K562 (cell line): ENCODE measurements around the gene SEPHS2. TPM values are rescaled to one million over a fixed set of nuclear protein-coding genes. Genes with fewer than 3 reads are reported as not detected.

ENCODE experiments used
- CBFA2T3 ChIP-seq: fragments of 450-650 bp; IDR thresholded peaks from 2 replicates; pipeline ENCODE4 v1.6.1; 2017
- HDAC1 ChIP-seq, 2 experiments: fragments of 450-650 bp; IDR thresholded peaks; 2 replicates each; pipeline ENCODE4 v1.6.1; 2016 to 2017; ENCODE audit warnings: inconsistent platforms in 1 of 2, mild to moderate bottlenecking in 1 of 2, moderate library complexity in 1 of 2
- HDAC8 ChIP-seq: fragments of 450-650 bp; IDR thresholded peaks from 2 replicates; pipeline ENCODE4 v1.6.1; 2016; ENCODE audit warnings: mild to moderate bottlenecking, missing genetic modification characterization, moderate library complexity, missing compliant biosample characterization
- HDGF ChIP-seq: fragments of 450-650 bp; IDR thresholded peaks from 2 replicates; pipeline ENCODE4 v1.6.1; 2016
- IRF2 ChIP-seq: sonication (generic); formaldehyde crosslinking; IDR thresholded peaks from 2 replicates; pipeline ENCODE4 v1.8.1; 2022; ENCODE audit warnings: mild to moderate bottlenecking, missing genetic modification reagents
- KLF1 ChIP-seq: fragments of 450-650 bp; IDR thresholded peaks from 2 replicates; pipeline ENCODE4 v1.6.1; 2016; ENCODE audit warnings: missing genetic modification characterization, missing compliant biosample characterization
- MIER1 ChIP-seq: fragments of 450-650 bp; IDR thresholded peaks from 2 replicates; pipeline ENCODE4 v1.6.1; 2016; ENCODE audit warnings: antibody characterized with exemption, mild to moderate bottlenecking, low read depth
- MYBL2 ChIP-seq, 2 experiments: fragments of 450-650 bp in 1 of 2; sonication (generic) in 1 of 2; formaldehyde crosslinking in 1 of 2; IDR thresholded peaks; 2 replicates each; pipeline versions ENCODE4 v1.6.1 to v1.8.1; 2017 to 2022; ENCODE audit warnings: borderline replicate concordance in 1 of 2, inconsistent platforms in 1 of 2, low read depth in 1 of 2, mild to moderate bottlenecking in 1 of 2, missing genetic modification reagents in 1 of 2, moderate library complexity in 1 of 2
- NEUROD1 ChIP-seq: fragments of 150-350 bp; IDR thresholded peaks from 2 replicates; pipeline ENCODE4 v1.6.1; 2014; ENCODE audit warnings: borderline replicate concordance, low read length, low read depth; ENCODE audit not compliant: partially characterized antibody
- SRF ChIP-seq, 2 experiments: fragments of 250-450, 450-650 bp in 1 of 2; sonication (Bioruptor Pico) in 1 of 2; sonication (generic) in 1 of 2; formaldehyde crosslinking; IDR thresholded peaks; 2 replicates each; pipeline versions ENCODE4 v1.5.0 to v1.5.1; 2020 to 2022; ENCODE audit warnings: mild to moderate bottlenecking in 1 of 2, missing genetic modification reagents in 1 of 2
- SUPT5H ChIP-seq: fragments of 450-650 bp; IDR thresholded peaks from 2 replicates; pipeline ENCODE4 v1.6.1; 2016
- ZNF175 ChIP-seq: fragments of 200-800 bp; sonication (Bioruptor generic); IDR thresholded peaks from 2 replicates; pipeline ENCODE4 v1.6.1; 2016; ENCODE audit warnings: low read depth, mild to moderate bottlenecking, missing genetic modification characterization, missing compliant biosample characterization
- ZNF589 ChIP-seq: fragments of 200-800 bp; sonication (Bioruptor generic); IDR thresholded peaks from 2 replicates; pipeline ENCODE4 v1.6.1; 2016; ENCODE audit warnings: low read depth, missing genetic modification characterization, missing compliant biosample characterization
- ZNF76 ChIP-seq: fragments of 250-450 bp; sonication (Bioruptor Pico); IDR thresholded peaks from 2 replicates; pipeline ENCODE4 v1.4.0; 2020; ENCODE audit warnings: mild to moderate bottlenecking, moderate library complexity, borderline replicate concordance
- ZNF764 ChIP-seq: fragments of 250-450 bp; sonication (Bioruptor Pico); IDR thresholded peaks from 2 replicates; pipeline ENCODE4 v1.4.0; 2020; ENCODE audit warnings: low read depth, mild to moderate bottlenecking, moderate library complexity
- polyA plus RNA-seq, 8 experiments: library from polyadenylated mRNA; depleted of rRNA in 4 of 8; stranded (reverse) in 5 of 8; unstranded in 3 of 8; fragments of >200 nt; fragmentation: Nextera tagmentation in 2 of 8; fragmentation: Illumina TruSeq in 1 of 8; extraction: Ambion mirVana in 2 of 8; extraction: Trizol in 1 of 8; gene quantifications; 2 replicates each; pipeline versions ENCODE4 v1.2.1 to v1.2.3, GENCODE V29; 2011 to 2014; ENCODE audit warnings: inconsistent platforms in 1 of 8, missing spikeins in 1 of 8
- total RNA-seq, 7 experiments: library from RNA; depleted of rRNA in 6 of 7; stranded (reverse); fragments of >200 nt in 6 of 7; fragmentation: Illumina TruSeq in 2 of 7; extraction: Trizol in 2 of 7; gene quantifications; 2 replicates each; pipeline versions ENCODE4 v1.2.1 to v1.2.3, GENCODE V29; 2011 to 2021; ENCODE audit warnings: low replicate concordance in 1 of 7
- TF ChIP-seq, protein P1 (sequence below): IDR thresholded peaks from 2 replicates; pipeline ENCODE4 v1.6.1; 2014; ENCODE audit warnings: antibody characterized with exemption
- TF ChIP-seq, protein P2 (sequence below), 2 experiments: fragments of 150-350 bp in 1 of 2; IDR thresholded peaks; 2 replicates each; pipeline ENCODE4 v1.6.1; 2012 to 2016; ENCODE audit warnings: low read depth in 2 of 2, low read length in 2 of 2, mild to moderate bottlenecking in 1 of 2, moderate library complexity in 1 of 2
- TF ChIP-seq, protein P3 (sequence below): sonication (generic); formaldehyde crosslinking; IDR thresholded peaks from 2 replicates; pipeline ENCODE4 v1.8.0; 2022; ENCODE audit warnings: mild to moderate bottlenecking, missing genetic modification reagents
- TF ChIP-seq, protein P4 (sequence below): fragments of 250-450 bp; sonication (Bioruptor Pico); IDR thresholded peaks from 2 replicates; pipeline ENCODE4 v1.8.0; 2022; ENCODE audit warnings: inconsistent platforms
- TF ChIP-seq, protein P5 (sequence below): fragments of 250-450 bp; sonication (Bioruptor Pico); IDR thresholded peaks from 2 replicates; pipeline ENCODE4 v1.8.0; 2022; ENCODE audit warnings: inconsistent platforms, mild to moderate bottlenecking, moderate library complexity, borderline replicate concordance

SEPHS2 gene
- total and polyA plus RNA-seq, 9 of the 15 experiments (the other 6 are each of a cell fraction or from before 2014, with no cell fraction given): 20.9 to 90.6 (median 43.4) TPM

DNA sequence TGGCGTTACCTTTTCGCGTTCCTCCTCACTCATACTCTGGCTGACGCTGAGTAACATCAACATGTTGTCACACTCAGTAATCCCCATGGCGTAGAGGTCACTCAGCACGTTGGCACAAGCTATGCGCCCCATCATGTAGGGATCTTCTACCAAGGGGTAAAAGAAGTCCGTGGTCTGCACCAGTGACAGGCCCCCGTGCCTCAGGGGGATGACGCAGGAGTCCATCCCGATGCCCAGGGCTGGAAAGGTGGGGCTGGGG is 596 bp downstream of the SEPHS2 start (continued):
- TF ChIP-seq ZNF76 (no peak), KLF1 (no peak), SUPT5H (no peak), IRF2 (CRISPR knock-in tag) (no peak), CBFA2T3 (no peak), ZNF764 (CRISPR knock-in tag) (no peak), HDAC1 (IDR thresholded peaks at IDR 0.05) (no peak; a peak in 1 of 4 replicates), HDAC8 (tag) (no peak), MIER1 (no peak), HDGF (peak; percentile 81; the same call in 1 of the 2 replicates), ZNF589 (CRISPR knock-in tag) (no peak), ZNF175 (CRISPR knock-in tag) (no peak), MYBL2 (IDR thresholded peaks at IDR 0.05; ENCODE audit: low read depth) (no peak), MYBL2 (CRISPR knock-in tag; IDR thresholded peaks at IDR 0.05; ENCODE audit: borderline replicate concordance) (no peak), NEUROD1 (no peak), SRF (CRISPR knock-in tag; IDR thresholded peaks at IDR 0.05) (no peak)
- TF ChIP-seq, protein P1, sequence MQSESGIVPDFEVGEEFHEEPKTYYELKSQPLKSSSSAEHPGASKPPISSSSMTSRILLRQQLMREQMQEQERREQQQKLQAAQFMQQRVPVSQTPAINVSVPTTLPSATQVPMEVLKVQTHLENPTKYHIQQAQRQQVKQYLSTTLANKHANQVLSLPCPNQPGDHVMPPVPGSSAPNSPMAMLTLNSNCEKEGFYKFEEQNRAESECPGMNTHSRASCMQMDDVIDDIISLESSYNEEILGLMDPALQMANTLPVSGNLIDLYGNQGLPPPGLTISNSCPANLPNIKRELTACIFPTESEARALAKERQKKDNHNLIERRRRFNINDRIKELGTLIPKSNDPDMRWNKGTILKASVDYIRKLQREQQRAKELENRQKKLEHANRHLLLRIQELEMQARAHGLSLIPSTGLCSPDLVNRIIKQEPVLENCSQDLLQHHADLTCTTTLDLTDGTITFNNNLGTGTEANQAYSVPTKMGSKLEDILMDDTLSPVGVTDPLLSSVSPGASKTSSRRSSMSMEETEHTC: no peak
- TF ChIP-seq, protein P2, sequence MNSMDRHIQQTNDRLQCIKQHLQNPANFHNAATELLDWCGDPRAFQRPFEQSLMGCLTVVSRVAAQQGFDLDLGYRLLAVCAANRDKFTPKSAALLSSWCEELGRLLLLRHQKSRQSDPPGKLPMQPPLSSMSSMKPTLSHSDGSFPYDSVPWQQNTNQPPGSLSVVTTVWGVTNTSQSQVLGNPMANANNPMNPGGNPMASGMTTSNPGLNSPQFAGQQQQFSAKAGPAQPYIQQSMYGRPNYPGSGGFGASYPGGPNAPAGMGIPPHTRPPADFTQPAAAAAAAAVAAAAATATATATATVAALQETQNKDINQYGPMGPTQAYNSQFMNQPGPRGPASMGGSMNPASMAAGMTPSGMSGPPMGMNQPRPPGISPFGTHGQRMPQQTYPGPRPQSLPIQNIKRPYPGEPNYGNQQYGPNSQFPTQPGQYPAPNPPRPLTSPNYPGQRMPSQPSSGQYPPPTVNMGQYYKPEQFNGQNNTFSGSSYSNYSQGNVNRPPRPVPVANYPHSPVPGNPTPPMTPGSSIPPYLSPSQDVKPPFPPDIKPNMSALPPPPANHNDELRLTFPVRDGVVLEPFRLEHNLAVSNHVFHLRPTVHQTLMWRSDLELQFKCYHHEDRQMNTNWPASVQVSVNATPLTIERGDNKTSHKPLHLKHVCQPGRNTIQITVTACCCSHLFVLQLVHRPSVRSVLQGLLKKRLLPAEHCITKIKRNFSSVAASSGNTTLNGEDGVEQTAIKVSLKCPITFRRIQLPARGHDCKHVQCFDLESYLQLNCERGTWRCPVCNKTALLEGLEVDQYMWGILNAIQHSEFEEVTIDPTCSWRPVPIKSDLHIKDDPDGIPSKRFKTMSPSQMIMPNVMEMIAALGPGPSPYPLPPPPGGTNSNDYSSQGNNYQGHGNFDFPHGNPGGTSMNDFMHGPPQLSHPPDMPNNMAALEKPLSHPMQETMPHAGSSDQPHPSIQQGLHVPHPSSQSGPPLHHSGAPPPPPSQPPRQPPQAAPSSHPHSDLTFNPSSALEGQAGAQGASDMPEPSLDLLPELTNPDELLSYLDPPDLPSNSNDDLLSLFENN (IDR thresholded peaks at IDR 0.05; ENCODE audit: low read depth in 2 of 2, low read length in 2 of 2): no peak
- TF ChIP-seq, protein P3, sequence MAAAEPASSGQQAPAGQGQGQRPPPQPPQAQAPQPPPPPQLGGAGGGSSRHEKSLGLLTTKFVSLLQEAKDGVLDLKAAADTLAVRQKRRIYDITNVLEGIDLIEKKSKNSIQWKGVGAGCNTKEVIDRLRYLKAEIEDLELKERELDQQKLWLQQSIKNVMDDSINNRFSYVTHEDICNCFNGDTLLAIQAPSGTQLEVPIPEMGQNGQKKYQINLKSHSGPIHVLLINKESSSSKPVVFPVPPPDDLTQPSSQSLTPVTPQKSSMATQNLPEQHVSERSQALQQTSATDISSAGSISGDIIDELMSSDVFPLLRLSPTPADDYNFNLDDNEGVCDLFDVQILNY (CRISPR knock-in tag): no peak
- TF ChIP-seq, protein P4, sequence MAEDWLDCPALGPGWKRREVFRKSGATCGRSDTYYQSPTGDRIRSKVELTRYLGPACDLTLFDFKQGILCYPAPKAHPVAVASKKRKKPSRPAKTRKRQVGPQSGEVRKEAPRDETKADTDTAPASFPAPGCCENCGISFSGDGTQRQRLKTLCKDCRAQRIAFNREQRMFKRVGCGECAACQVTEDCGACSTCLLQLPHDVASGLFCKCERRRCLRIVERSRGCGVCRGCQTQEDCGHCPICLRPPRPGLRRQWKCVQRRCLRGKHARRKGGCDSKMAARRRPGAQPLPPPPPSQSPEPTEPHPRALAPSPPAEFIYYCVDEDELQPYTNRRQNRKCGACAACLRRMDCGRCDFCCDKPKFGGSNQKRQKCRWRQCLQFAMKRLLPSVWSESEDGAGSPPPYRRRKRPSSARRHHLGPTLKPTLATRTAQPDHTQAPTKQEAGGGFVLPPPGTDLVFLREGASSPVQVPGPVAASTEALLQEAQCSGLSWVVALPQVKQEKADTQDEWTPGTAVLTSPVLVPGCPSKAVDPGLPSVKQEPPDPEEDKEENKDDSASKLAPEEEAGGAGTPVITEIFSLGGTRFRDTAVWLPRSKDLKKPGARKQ (CRISPR knock-in tag): no peak
- TF ChIP-seq, protein P5, sequence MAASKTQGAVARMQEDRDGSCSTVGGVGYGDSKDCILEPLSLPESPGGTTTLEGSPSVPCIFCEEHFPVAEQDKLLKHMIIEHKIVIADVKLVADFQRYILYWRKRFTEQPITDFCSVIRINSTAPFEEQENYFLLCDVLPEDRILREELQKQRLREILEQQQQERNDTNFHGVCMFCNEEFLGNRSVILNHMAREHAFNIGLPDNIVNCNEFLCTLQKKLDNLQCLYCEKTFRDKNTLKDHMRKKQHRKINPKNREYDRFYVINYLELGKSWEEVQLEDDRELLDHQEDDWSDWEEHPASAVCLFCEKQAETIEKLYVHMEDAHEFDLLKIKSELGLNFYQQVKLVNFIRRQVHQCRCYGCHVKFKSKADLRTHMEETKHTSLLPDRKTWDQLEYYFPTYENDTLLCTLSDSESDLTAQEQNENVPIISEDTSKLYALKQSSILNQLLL (CRISPR knock-in tag): no peak
